Astrocyte (in vitro differentiated cells and primary cell): Measurements from ENCODE around the gene AP1M1. TPM values are rescaled to one million over a fixed set of nuclear protein-coding genes. Genes with fewer than 3 reads are reported as not detected.

ENCODE experiments used
- DNase-seq: peaks from one replicate; pipeline ENCODE4 v3.0.0-alpha.2; 2010; ENCODE audit warnings: low read depth
- FAIRE-seq: peaks from 2 replicates; lab custom pipeline; 2011; peaks lifted over from hg19 to GRCh38; lab: Jason Lieb, UNC
- H2AFZ ChIP-seq: 2 replicates; pipeline ENCODE4 v1.6.0; 2012; ENCODE audit warnings: low read depth, low read length, inconsistent platforms
- H3K27ac ChIP-seq: 2 replicates; pipeline ENCODE4 v1.5.1; 2011; ENCODE audit warnings: low read depth, low read length, inconsistent platforms
- H3K27me3 ChIP-seq: 2 replicates; pipeline ENCODE4 v1.6.0; 2011; ENCODE audit warnings: low read length, inconsistent platforms; ENCODE audit not compliant: insufficient read depth
- H3K36me3 ChIP-seq: 2 replicates; pipeline ENCODE4 v1.5.1; 2011; ENCODE audit warnings: low read length, inconsistent platforms; ENCODE audit not compliant: insufficient read depth
- H3K4me1 ChIP-seq: 2 replicates; pipeline ENCODE4 v1.5.1; 2011; ENCODE audit warnings: low read length, inconsistent platforms; ENCODE audit not compliant: insufficient read depth
- H3K4me2 ChIP-seq: 2 replicates; pipeline ENCODE4 v1.6.0; 2012; ENCODE audit warnings: low read length, inconsistent platforms
- H3K4me3 ChIP-seq: 2 replicates; pipeline ENCODE4 v1.5.1; 2011; ENCODE audit warnings: low read depth, mild to moderate bottlenecking, low read length, inconsistent platforms; ENCODE audit not compliant: insufficient read depth
- H3K79me2 ChIP-seq: 2 replicates; pipeline ENCODE4 v1.6.0; 2012; ENCODE audit warnings: mild to moderate bottlenecking, low read length, inconsistent platforms; ENCODE audit not compliant: insufficient read depth
- H3K9ac ChIP-seq: 2 replicates; pipeline ENCODE4 v1.6.0; 2012; ENCODE audit warnings: mild to moderate bottlenecking, low read length, inconsistent platforms
- H3K9me3 ChIP-seq: 2 replicates; pipeline ENCODE4 v1.5.1; 2012; ENCODE audit warnings: low read depth, mild to moderate bottlenecking, low read length, inconsistent platforms; ENCODE audit not compliant: insufficient read depth
- H4K20me1 ChIP-seq: 2 replicates; pipeline ENCODE4 v1.6.0; 2012; ENCODE audit warnings: low read length, inconsistent platforms; ENCODE audit not compliant: insufficient read depth
- H3K27ac Mint-ChIP-seq: one replicate; pipeline ENCODE4 v1.8.0; 2021; ENCODE audit warnings: mild to moderate bottlenecking, mixed read lengths; ENCODE audit not compliant: unreplicated experiment
- H3K27me3 Mint-ChIP-seq: one replicate; pipeline ENCODE4 v1.8.0; 2021; ENCODE audit warnings: low read depth, mixed read lengths; ENCODE audit not compliant: unreplicated experiment
- H3K36me3 Mint-ChIP-seq: one replicate; pipeline ENCODE4 v1.8.0; 2021; ENCODE audit warnings: low read depth, mixed read lengths; ENCODE audit not compliant: unreplicated experiment
- H3K4me1 Mint-ChIP-seq: one replicate; pipeline ENCODE4 v1.8.0; 2021; ENCODE audit warnings: low read depth, mixed read lengths; ENCODE audit not compliant: unreplicated experiment
- H3K4me3 Mint-ChIP-seq: one replicate; pipeline ENCODE4 v1.8.0; 2021; ENCODE audit warnings: mild to moderate bottlenecking, moderate library complexity, mixed read lengths; ENCODE audit not compliant: unreplicated experiment
- H3K9me3 Mint-ChIP-seq: one replicate; pipeline ENCODE4 v1.8.0; 2021; ENCODE audit warnings: mild to moderate bottlenecking, mixed read lengths; ENCODE audit not compliant: unreplicated experiment
- CTCF ChIP-seq: IDR thresholded peaks from 2 replicates; pipeline ENCODE4 v1.5.1; 2011; ENCODE audit warnings: low read depth, mild to moderate bottlenecking, inconsistent platforms, low read length, moderate library complexity; ENCODE audit not compliant: insufficient read depth
- EZH2 ChIP-seq: IDR thresholded peaks from 2 replicates; pipeline ENCODE4 v1.6.1; 2012; ENCODE audit warnings: mild to moderate bottlenecking, low read length, inconsistent platforms; ENCODE audit not compliant: insufficient read depth
- total RNA-seq: library from RNA; stranded (reverse); gene quantifications from 2 replicates; pipeline ENCODE4 v1.2.1, GENCODE V29; 2021

Gene AP1M1
- total RNA-seq, 1 donor from 2014 or later: 87.6 TPM

- FAIRE-seq (no peak), DNase-seq (no peak)
- Histone ChIP-seq H3K79me2 (peaks cover 66% of the 10 kb centered on the region), H3K4me3 (no peak overlapping the region), H3K4me2 (no peak overlapping the region), H4K20me1 (peaks cover 75% of the 10 kb centered on the region), H3K27ac (no peak overlapping the region), H3K4me1 (no peaks in the 10 kb centered on the region), H3K36me3 (peaks cover 16% of the 10 kb centered on the region), H3K27me3 (no peaks in the 10 kb centered on the region), H3K9me3 (peaks cover 24% of the 10 kb centered on the region), H2AFZ (no peak overlapping the region), H3K9ac (no peak overlapping the region)
- Mint-ChIP-seq H3K36me3 (peaks cover 64% of the 10 kb centered on the region), H3K27me3 (no peaks in the 10 kb centered on the region), H3K4me3 (no peak overlapping the region), H3K4me1 (peaks cover 3% of the 10 kb centered on the region), H3K27ac (no peak overlapping the region), H3K9me3 (peaks cover 24% of the 10 kb centered on the region)
- TF ChIP-seq CTCF (no peak), EZH2 (no peak)
These were observed 19.3 kb downstream of the AP1M1 start for GRCh38 chr19:16216744-16217670.

GRCh38 chr19:16217716-16218451 is 20.2 kb downstream of the AP1M1 start:
- Mint-ChIP-seq H3K36me3 (peaks cover 64% of the 10 kb centered on the region), H3K4me3 (no peak overlapping the region), H3K4me1 (no peaks in the 10 kb centered on the region), H3K27me3 (no peaks in the 10 kb centered on the region), H3K9me3 (peaks cover 27% of the 10 kb centered on the region), H3K27ac (no peak overlapping the region)
- no peaks in the 10 kb centered on the region for H3K4me1 ChIP-seq
- H3K27me3 ChIP-seq: no peaks in the 10 kb centered on the region
- peaks cover 66% of the 10 kb centered on the region for H4K20me1 ChIP-seq
- FAIRE-seq (no peak), DNase-seq (no peak)
- H3K9ac ChIP-seq: no peak overlapping the region
- H3K4me2 ChIP-seq: no peak overlapping the region
- peaks cover 24% of the 10 kb centered on the region for H3K9me3 ChIP-seq
- H3K79me2 ChIP-seq: peaks cover 59% of the 10 kb centered on the region
- H3K27ac ChIP-seq: no peak overlapping the region
- no peak for TF ChIP-seq CTCF
- no peak for TF ChIP-seq EZH2
- no peak overlapping the region for H2AFZ ChIP-seq
- no peak overlapping the region for H3K4me3 ChIP-seq
- H3K36me3 ChIP-seq: peaks cover 24% of the 10 kb centered on the region
